ENCODE measurements around the gene BLID. TPM values are rescaled to one million over a fixed set of nuclear protein-coding genes. Genes with fewer than 3 reads are reported as not detected.

BLID gene
- total RNA-seq, 2 donors from 2014 or later, result not detected

DNA sequence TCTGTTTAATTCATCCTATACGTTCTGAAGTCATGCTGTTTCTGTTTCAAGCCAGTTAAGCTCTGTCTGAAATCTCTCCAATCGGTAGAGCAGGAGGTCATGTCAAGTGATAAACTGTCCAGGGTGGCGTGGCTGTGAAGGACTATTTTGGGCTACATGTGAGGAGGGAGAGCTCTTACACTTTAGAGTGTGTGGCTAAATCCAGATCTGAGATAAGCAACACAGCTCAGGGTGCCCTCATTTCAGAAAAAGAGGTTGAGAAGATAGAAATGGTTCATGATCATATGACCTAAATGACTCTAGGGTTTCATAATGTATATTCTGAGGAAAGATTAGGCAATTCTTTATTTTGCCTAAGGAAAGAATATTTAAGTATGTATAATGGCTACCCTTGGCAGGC, 8.4 kb downstream of the BLID start:
- ATAC-seq (replicated peaks in 1 of 2) (no peak), DNase-seq (no peak)
- Mint-ChIP-seq H3K27me3 (ENCODE audit: low read depth) (peaks cover 16% of the 10 kb centered on the region), H3K27ac (no peak overlapping the region), H3K9me3 (no peaks in the 10 kb centered on the region), H3K36me3 (ENCODE audit: insufficient read depth in 2 of 2) (peaks cover 0 to 1% of the 10 kb centered on the region in 2 donors), H3K4me3 (no peak overlapping the region), H3K4me1 (ENCODE audit: low read depth) (no peaks in the 10 kb centered on the region)

DNA sequence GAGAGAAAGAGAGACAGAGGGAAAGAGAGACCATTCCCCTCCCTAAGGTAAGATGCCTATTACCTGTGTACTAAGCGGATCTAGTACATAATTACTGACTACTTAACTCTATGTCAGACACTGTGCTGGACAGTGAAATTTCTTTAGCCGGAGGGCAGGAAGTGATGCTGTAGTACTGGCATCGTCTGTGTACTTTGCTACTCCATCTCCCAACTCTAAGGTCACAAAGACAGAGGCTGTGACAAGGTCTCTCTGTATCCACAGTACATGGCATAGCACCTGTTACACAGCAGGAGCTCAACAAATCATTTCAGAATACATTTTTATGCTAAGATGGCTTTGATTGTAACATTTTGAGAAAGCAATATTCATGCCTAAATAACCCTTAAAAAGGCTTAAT, 9.0 kb downstream of the BLID start:
- ATAC-seq (replicated peaks in 1 of 2) (no peak), DNase-seq (no peak)
- H3K4me3 Mint-ChIP-seq, result no peak overlapping the region
- H3K27me3 Mint-ChIP-seq (ENCODE audit: low read depth), result peaks cover 16% of the 10 kb centered on the region
- H3K27ac Mint-ChIP-seq, result no peak overlapping the region
- H3K4me1 Mint-ChIP-seq (ENCODE audit: low read depth), result no peaks in the 10 kb centered on the region
- no peaks in the 10 kb centered on the region for H3K9me3 Mint-ChIP-seq
- peaks cover 0 to 1% of the 10 kb centered on the region in 2 donors for H3K36me3 Mint-ChIP-seq (ENCODE audit: insufficient read depth in 2 of 2)

DNA sequence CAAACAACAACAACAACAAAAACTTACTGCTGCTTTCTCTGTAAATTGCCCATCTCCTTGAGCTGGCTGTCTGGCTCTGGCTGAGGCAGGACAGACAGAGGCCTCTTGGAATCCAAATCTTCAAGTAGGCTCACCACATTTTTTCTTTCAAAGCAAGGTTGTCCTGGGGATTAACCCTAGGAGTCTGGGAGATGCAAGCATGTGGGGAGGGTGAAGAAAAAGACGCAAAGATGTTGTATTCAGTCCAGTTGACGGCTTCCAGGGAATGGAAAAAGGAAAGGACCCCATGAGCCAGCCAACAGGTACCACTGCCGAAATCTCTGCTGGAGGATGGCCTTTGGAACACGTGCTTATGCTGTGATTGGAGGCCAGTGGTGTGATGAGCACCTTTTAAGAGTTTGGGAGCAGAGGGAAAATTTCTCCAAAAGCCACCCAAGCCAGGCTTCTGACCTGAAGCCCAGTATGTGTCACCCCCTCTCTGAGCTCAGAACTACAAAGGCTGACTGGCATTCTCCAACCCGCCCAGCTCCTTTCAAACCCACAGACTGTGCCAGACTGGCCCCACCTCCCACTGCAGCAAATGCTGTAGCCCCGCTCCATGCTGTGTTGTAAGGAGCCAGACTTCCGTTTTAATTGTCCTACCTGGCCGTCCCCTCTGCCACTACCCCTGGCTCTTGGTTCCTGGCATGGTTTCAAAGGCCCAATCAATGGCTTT, 10.8 kb downstream of the BLID start:
- ATAC-seq (replicated peaks in 1 of 2), result no peak
- peaks cover 16% of the 10 kb centered on the region for H3K27me3 Mint-ChIP-seq (ENCODE audit: low read depth)
- H3K27ac Mint-ChIP-seq, result no peak overlapping the region
- no peak for DNase-seq
- H3K4me1 Mint-ChIP-seq (ENCODE audit: low read depth), result peaks cover 3% of the 10 kb centered on the region
- no peak overlapping the region for H3K4me3 Mint-ChIP-seq
- H3K9me3 Mint-ChIP-seq, result no peaks in the 10 kb centered on the region
- peaks cover 0 to 1% of the 10 kb centered on the region in 2 donors for H3K36me3 Mint-ChIP-seq (ENCODE audit: insufficient read depth in 2 of 2)

DNA sequence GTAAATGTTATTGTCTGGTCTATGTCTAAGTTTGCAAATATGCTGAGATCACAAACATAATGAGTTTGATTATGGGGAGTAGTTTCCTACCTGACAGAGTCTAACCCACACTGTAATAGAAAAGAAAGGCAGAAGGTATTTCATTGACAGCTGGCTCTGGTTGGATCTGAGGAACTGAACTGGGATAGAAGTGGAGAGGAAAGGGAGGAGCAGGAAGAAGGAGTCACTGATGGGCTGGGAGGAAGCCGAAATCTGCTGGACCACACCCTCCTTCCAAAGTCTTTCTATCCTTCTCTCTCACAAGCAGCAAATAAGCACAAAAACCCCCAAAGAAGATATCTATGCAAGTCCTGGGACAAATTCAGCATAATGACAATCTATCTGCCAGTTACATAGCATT, 11.7 kb downstream of the BLID start:
- Mint-ChIP-seq H3K36me3 (ENCODE audit: insufficient read depth in 2 of 2) (peaks cover 0 to 1% of the 10 kb centered on the region in 2 donors), H3K4me1 (ENCODE audit: low read depth) (peaks cover 7% of the 10 kb centered on the region), H3K27me3 (ENCODE audit: low read depth) (peaks cover 16% of the 10 kb centered on the region), H3K4me3 (no peak overlapping the region), H3K27ac (no peak overlapping the region), H3K9me3 (no peaks in the 10 kb centered on the region)
- no peak for ATAC-seq (replicated peaks in 1 of 2)
- no peak for DNase-seq

DNA sequence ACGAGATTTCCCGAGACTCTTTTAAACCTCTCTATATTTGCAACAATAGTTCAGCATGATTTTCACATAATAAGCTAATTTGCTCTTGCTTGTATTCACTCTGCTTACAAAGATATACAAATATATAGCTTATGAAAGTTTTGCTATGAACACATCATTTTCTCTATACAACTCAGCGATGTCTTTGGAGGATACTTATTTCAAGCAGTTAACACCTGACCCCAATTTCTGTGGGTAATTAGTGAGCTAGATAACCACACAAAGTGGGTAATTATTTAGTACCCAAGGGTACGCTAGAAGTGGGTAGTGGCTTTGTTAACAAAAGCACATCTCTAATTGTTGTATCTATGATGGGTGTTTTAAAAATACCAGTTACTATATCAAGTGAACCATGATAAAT, 12.3 kb downstream of the BLID start:
- Mint-ChIP-seq H3K9me3 (no peaks in the 10 kb centered on the region), H3K27me3 (ENCODE audit: low read depth) (peaks cover 16% of the 10 kb centered on the region), H3K4me1 (ENCODE audit: low read depth) (peaks cover 7% of the 10 kb centered on the region), H3K36me3 (ENCODE audit: insufficient read depth in 2 of 2) (peaks cover 0 to 1% of the 10 kb centered on the region in 2 donors), H3K27ac (no peak overlapping the region), H3K4me3 (no peak overlapping the region)
- ATAC-seq (replicated peaks in 1 of 2) (no peak), DNase-seq (no peak)

DNA sequence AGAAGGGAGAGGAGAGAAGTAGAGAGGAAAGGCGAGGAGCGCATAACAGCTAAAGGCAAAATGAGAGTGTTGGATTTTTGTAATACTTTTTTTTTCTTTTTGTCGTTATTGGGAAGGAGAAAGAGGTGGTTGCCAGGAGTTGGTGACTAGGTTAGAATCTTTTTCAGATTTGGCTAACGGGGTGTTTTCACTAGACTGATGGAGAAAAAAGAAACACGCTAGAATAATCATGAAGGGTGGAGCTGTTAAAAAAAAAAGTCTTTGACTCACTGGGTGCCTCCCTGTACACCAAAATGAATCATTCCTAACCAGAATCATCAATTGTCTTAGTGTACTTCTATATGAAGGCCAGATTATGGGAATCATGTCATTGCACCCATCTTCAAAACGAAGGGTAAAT, 12.7 kb downstream of the BLID start:
- H3K27me3 Mint-ChIP-seq (ENCODE audit: low read depth), result peaks cover 17% of the 10 kb centered on the region
- H3K4me1 Mint-ChIP-seq (ENCODE audit: low read depth), result peaks cover 7% of the 10 kb centered on the region
- DNase-seq (no peak), ATAC-seq (replicated peaks in 1 of 2) (no peak)
- H3K9me3 Mint-ChIP-seq, result no peaks in the 10 kb centered on the region
- no peak overlapping the region for H3K27ac Mint-ChIP-seq
- H3K36me3 Mint-ChIP-seq (ENCODE audit: insufficient read depth in 2 of 2), result peaks cover 0 to 1% of the 10 kb centered on the region in 2 donors
- H3K4me3 Mint-ChIP-seq, result no peak overlapping the region

DNA sequence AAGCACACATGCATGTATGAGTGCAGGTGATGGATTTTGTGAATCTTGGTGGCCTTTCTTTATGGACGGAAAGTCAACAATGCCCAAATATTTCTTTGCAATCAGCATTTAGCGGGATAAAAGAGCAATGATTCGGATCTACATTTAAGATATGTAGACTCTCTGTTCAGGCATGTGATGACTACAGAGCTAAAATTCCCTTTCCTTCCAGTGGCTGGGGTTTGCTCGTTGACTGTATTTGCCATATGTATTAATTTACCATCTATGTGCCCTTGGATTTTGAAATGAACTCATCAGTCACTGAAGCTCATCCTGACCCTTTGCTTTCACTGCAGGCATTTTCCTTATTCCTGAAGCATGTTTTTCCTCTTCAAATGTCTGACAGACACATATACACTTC, 13.6 kb downstream of the BLID start:
- no peak for DNase-seq
- Mint-ChIP-seq H3K27me3 (ENCODE audit: low read depth) (peaks cover 17% of the 10 kb centered on the region), H3K4me1 (ENCODE audit: low read depth) (peaks cover 7% of the 10 kb centered on the region), H3K36me3 (ENCODE audit: insufficient read depth in 2 of 2) (no peaks in the 10 kb centered on the region), H3K4me3 (no peak overlapping the region), H3K27ac (no peak overlapping the region), H3K9me3 (no peaks in the 10 kb centered on the region)
- ATAC-seq (replicated peaks in 1 of 2), result no peak

DNA sequence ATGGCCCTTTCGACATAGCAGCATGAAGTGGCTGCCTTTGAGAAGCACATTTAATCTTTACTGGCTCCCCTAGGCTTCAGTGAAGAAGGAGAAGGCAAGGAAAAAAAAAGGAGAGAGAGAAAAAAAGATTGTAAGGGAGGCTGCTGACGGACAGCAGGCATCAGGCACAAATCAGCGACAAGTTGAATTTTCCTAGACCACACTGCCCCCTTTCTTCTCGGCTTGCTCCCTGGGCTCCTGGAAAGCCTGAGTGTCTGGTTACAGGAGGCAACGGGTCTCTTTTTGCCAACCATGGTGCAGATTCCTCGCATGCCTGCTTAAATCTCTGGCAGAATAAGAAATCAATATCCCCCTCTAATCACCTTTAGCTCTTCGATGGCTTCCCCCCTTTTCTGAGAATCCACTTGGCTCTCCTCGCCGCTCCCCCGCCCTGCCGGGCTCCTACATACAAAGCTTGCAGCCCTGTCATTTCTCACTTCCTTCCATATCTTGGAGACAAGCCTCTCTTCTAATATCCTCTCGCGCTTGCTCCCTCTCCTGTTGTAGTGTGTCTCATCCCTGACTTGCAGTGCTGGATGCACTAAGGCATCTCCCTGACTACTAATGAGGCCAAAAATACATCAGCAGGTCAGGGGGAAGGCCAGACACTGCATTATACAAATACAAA, 14.3 kb downstream of the BLID start:
- no peak overlapping the region for H3K27ac Mint-ChIP-seq
- H3K4me1 Mint-ChIP-seq (ENCODE audit: low read depth), result peaks cover 7% of the 10 kb centered on the region
- ATAC-seq (replicated peaks in 1 of 2) (no peak), DNase-seq (no peak)
- H3K4me3 Mint-ChIP-seq, result peak overlapping the region in 1 of 2 donors; percentile 60
- peaks cover 15% of the 10 kb centered on the region for H3K27me3 Mint-ChIP-seq (ENCODE audit: low read depth)
- H3K36me3 Mint-ChIP-seq (ENCODE audit: insufficient read depth in 2 of 2), result no peaks in the 10 kb centered on the region
- no peaks in the 10 kb centered on the region for H3K9me3 Mint-ChIP-seq

DNA sequence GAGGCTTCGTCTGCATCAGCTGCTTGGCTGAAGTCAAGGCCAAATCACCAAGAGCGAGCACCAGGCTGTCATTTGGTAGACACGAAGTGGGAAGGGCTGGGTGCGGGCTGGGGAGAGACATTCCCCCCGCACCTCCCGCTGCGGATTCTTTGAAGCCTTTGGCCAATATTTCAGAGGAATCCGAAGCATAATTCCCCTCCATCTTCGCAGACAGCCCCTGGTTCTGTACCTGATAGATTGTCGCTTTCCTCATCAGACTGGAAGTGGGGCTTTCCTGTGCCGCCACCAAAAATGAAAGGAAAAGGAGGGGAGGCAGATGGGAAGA, 15.3 kb downstream of the BLID start:
- H3K4me3 Mint-ChIP-seq, result peak overlapping the region; percentile 60 to 72

DNA sequence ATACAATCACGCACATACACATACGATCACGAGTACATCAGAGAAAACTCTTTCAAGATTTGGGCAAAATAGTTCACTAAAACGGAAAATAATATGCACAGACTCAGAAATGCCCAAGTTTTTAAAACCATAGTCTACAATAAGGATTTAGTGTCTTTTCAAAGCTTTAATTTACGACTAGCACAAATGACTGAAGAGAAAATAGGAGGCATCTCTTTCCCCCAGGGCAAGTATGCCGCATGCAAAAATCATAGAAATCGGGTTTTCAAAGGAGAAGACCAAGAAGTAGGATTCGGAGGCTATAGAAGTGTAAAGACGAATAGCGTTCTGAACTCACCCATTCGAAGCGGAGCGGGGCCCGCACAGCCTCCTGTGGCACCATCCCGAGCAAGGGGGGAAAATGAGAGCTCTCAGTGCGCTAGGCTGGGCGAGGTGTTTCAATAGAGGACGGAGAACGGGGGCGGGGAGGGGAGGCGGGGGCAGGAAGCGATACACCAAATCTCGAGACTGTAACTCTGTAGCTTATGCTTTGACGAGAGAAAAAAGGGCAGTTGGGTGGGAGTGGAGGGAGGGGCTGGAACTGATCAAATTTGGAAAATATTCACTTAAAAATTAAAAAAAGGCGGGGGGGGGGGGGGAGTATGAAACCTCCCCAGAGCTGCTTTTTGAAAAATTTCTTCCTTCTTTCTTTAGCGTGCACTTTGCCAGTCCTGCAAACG, 15.8 kb downstream of the BLID start:
- Mint-ChIP-seq H3K36me3 (ENCODE audit: insufficient read depth in 2 of 2) (no peaks in the 10 kb centered on the region), H3K9me3 (no peaks in the 10 kb centered on the region), H3K4me1 (ENCODE audit: low read depth) (peaks cover 7% of the 10 kb centered on the region), H3K27me3 (ENCODE audit: low read depth) (peaks cover 9% of the 10 kb centered on the region), H3K4me3 (peak overlapping the region; percentile 60 to 73), H3K27ac (no peak overlapping the region)
- DNase-seq (peak in 1 of 2 donors; percentile 2), ATAC-seq (replicated peaks in 1 of 2) (no peak)

More for the DNA sequence above, 15.3 kb downstream of the BLID start:
- H3K36me3 Mint-ChIP-seq (ENCODE audit: insufficient read depth in 2 of 2), result no peaks in the 10 kb centered on the region
- DNase-seq, result no peak
- no peak for ATAC-seq (replicated peaks in 1 of 2)
- peaks cover 7% of the 10 kb centered on the region for H3K4me1 Mint-ChIP-seq (ENCODE audit: low read depth)
- no peaks in the 10 kb centered on the region for H3K9me3 Mint-ChIP-seq
- peaks cover 11% of the 10 kb centered on the region for H3K27me3 Mint-ChIP-seq (ENCODE audit: low read depth)
- H3K27ac Mint-ChIP-seq, result no peak overlapping the region

DNA sequence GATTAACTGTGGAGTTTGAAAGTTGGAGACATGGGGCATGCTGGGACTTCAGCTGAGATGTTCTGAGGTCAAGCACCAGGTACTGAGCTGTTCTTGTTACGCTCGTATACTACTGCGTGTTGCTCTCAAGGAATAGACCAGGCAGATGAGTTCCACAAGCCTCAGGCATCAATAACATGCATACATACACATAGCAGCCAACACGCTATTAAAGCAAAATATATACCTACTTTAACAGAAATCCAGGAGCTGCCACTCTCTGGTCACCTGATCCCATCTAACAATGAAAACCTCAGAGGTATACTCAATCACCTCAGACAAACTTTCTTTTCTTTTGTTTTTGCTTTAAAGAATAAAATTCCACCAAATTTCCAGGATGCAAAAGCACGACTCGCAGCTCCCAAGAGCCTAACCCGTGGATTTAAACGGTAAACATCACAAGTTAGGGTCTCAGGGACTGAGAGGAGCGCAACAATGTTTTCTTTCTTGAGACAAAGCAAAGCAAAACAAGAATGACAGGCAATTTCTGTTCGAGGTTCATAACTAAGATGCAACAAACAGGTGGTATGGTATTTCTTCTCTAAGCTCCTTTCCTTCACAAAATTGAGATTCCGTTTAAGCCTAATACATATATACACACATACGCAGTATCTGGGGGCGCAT, 16.5 kb downstream of the BLID start:
- no peaks in the 10 kb centered on the region for H3K9me3 Mint-ChIP-seq
- peaks cover 7% of the 10 kb centered on the region for H3K4me1 Mint-ChIP-seq (ENCODE audit: low read depth)
- H3K27me3 Mint-ChIP-seq (ENCODE audit: low read depth), result peaks cover 9% of the 10 kb centered on the region
- no peak overlapping the region for H3K27ac Mint-ChIP-seq
- DNase-seq, result no peak
- peak overlapping the region in 1 of 2 donors; percentile 73 for H3K4me3 Mint-ChIP-seq
- H3K36me3 Mint-ChIP-seq (ENCODE audit: insufficient read depth in 2 of 2), result no peaks in the 10 kb centered on the region
- no peak for ATAC-seq (replicated peaks in 1 of 2)

DNA sequence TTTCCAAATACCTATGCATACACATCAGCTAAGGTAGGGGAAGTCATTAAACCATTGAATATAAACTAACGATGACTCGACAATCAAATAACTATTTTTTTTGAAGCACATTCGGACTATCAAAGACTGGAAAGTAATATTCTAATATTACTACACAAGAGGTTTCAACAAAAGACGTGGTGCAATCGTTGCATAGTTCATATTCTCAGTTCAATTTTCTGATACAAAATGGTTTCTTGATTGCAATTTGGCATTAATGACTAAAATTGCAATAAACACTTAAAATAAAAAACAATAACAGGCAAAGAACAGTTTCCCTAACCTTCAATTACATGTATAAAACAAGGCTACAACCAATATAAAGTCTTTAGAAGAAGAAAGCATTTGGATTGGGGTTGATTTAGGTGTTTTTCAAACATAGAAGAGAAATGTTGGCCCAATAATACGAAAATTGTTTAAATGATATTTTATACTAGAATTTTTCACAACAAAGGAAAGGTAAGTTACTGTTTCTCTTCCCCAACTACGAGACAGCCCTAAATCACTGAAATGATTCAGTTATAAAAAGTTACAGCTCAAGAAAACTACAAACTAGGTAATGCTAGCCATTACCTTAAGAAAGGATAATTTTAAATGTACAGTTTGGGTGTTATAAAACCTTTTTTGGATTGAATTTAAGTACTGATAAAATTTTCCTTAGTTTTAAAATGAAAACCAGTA, 17.6 kb downstream of the BLID start:
- no peak for ATAC-seq (replicated peaks in 1 of 2)
- peaks cover 9% of the 10 kb centered on the region for H3K27me3 Mint-ChIP-seq (ENCODE audit: low read depth)
- H3K27ac Mint-ChIP-seq, result no peak overlapping the region

More for the DNA sequence above, 17.6 kb downstream of the BLID start:
- H3K9me3 Mint-ChIP-seq, result no peaks in the 10 kb centered on the region
- no peaks in the 10 kb centered on the region for H3K36me3 Mint-ChIP-seq (ENCODE audit: insufficient read depth in 2 of 2)
- peaks cover 7% of the 10 kb centered on the region for H3K4me1 Mint-ChIP-seq (ENCODE audit: low read depth)
- no peak overlapping the region for H3K4me3 Mint-ChIP-seq
- no peak for DNase-seq

All from activated T-cell treated with anti-CD3 and anti-CD28 coated beads, Interleukin-2, amount 50 U/mL, for 72 hours (primary cell).